Esophagus mucosa (tissue), 1 donor: ENCODE measurements around the gene HID1. TPM values are rescaled to one million over a fixed set of nuclear protein-coding genes. Genes with fewer than 3 reads are reported as not detected.
"Not testable (repeated sequence)": the region's sequence is repeated elsewhere in the genome, so short reads cannot be mapped to it uniquely, and the experiment has no call there.

Experiments
- ATAC-seq: fragments of 200-7000 bp; cut with Tn5 transposase; one replicate; pipeline ENCODE4 v1.9.1; 2020
- total RNA-seq: library from RNA; stranded (reverse); gene quantifications from one replicate; pipeline ENCODE4 v1.2.4, GENCODE V29; 2023
- donor health status: DM: yes; HTN: yes; CAD: no.

HID1 gene
- total RNA-seq, 1 donor from 2014 or later: 3.1 TPM

DNA sequence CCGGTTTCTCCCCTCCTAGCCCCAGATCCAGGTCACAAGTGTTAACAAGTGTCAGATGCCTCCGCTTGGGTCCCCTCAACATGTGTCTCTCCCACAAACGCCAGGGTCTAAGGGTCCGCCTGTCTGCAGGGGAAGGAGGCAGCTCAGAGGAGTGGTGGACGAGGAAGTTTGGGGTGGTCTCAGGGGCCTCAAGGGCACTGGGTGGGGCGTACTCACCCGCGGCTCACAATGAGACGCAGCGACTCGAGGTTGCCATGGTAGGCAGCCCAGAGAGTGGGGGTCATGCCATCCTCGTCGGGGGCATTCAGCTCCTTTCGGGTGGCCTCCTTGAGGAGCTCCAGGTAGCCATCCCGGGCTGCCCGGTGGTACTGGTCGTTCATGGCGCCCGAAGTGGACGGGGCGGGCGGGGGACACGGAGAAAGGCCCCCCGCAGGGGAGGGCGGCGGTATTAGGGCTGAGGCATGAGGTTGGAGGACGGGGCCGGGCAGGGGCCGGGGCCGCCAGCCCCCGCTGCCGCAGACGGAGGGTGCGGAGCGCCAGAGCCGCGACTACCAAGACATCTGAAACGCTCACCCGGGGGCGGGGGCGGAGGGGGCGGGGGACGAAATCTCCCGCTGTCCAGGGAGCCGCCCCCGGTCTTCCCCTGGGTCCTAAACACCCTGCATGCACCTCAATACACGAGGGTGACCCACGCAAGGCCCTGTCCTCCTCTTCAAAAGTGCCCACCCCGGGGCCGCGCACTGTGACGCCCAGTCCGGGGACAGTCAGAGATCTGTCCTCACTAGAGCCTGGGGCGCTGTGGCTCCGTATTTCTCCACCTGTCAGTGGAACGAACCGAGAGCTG lies 49.6 kb downstream of the HID1 start, which contains the start of gene USH1G:
Gene USH1G, minus strand, starts transcription at position 562 of the 844 bp plus-strand sequence. Its CDS starts 182 bp downstream, at position 380.
- peak; percentile 14 for ATAC-seq

DNA sequence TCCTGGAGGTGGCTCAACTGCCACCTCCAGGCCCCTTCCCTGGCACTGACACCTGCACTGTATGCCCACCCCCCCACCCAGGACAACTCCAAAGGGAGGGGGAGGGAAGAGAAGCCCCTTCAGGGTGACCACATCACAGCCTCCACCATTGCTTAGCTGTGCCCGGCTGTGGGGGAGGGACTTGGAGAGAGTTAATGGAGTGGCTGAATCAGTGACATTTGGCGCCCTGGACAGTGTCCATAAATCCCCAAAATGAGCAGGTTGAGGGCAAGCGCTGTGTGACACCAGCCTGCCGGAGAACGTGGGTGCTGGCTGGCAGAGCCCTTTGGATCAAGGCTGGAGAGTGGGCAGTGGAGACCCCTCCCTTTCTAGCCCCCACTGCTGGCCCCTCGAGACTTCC lies 50.4 kb downstream of the HID1 start:
- no peak for ATAC-seq

GRCh38 chr17:74921769-74922168 lies 50.8 kb downstream of the HID1 start:
- no peak for ATAC-seq

- peak; percentile 48 for ATAC-seq
Observed at GRCh38 chr17:74921026-74921681, 51.4 kb downstream of the HID1 start.

DNA sequence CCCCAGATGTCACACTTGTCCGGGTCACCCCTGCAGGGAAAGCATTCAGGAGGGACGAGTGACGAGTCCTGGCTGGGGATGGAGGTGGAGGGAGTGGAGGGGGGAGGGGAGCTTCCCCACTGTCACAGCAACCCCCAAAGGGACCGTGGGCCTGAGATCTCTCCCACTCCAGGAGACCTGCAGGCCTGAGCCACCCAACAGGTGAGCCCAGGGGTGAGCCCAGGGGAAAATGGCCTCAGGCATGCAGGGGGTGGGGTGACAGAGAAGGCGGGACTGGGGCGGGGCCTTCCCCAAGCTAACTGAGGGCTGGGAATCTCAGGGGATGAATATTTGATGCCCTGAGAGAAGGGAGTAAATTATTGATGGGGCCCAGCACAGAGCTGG lies 51.9 kb downstream of the HID1 start:
- no peak for ATAC-seq

GRCh38 chr17:74920306-74920620 lies 52.3 kb downstream of the HID1 start:
- no peak for ATAC-seq

- no peak for ATAC-seq
Observed at GRCh38 chr17:74919440-74920305, 52.9 kb downstream of the HID1 start.

GRCh38 chr17:74918906-74919305 lies 53.7 kb downstream of the HID1 start:
- no peak for ATAC-seq

GRCh38 chr17:74917430-74917829 lies 55.1 kb downstream of the HID1 start:
- no peak for ATAC-seq

GRCh38 chr17:74916851-74917199 lies 55.7 kb downstream of the HID1 start:
- ATAC-seq: no peak

DNA sequence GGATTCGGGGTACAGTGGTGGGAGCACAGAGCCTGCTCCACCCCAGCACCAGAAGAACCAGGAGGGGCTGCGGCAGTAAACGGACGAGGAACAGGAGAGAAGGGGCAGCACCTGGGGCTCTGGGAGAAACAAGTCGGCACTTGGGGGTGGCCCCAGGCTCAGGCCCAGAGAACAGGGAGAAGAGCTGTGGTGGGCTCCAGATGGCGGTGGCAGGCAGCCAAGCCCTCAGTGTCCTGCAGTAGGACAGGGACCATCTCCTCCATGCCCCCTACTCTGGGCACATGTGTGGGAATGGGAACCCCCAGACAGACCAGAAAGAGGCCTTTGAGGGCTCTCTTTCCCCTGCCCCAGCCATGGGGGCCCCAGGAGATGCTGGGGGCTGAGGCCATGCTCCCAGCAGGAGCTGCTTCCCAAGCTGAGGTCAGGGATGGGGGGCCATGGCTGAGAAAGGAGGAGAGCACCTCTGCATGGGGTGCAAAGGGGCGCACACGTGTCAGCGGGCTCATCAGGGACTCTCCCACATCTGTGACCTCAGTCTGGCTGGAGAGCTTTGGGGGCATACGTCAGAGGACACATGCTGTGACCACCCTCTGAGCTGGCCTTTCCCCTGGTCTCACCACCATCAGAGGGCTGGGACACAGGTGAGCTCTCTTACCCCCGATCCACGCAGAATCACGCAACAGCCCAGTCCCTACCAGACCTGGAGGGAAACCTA lies 56.3 kb downstream of the HID1 start:
- ATAC-seq: no peak

GRCh38 chr17:74911423-74911822 lies 61.1 kb downstream of the HID1 start:
- ATAC-seq: not testable (repeated sequence)

DNA sequence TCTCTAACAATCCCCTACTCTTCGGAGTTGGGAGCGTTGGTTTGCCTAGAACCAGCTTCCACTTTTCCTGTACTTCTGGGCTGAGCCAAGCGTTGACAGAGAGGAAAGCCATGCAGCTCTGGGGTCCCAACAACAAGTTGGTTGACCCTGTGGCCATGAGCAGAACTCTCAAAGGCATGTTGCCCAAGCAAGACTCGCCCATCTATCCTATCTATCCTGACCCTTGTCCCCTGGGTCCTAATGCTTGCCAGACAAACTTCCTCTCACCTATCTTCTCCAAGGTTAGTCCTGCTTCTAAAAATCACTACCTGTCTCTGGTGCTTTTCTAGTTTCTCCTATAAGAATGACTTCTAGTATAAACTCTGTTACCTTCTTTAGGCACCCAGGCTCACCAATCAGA lies 63.5 kb downstream of the HID1 start:
- ATAC-seq: not testable (repeated sequence)

- no peak for ATAC-seq
Observed at GRCh38 chr17:74907012-74907411, 65.5 kb downstream of the HID1 start.

DNA sequence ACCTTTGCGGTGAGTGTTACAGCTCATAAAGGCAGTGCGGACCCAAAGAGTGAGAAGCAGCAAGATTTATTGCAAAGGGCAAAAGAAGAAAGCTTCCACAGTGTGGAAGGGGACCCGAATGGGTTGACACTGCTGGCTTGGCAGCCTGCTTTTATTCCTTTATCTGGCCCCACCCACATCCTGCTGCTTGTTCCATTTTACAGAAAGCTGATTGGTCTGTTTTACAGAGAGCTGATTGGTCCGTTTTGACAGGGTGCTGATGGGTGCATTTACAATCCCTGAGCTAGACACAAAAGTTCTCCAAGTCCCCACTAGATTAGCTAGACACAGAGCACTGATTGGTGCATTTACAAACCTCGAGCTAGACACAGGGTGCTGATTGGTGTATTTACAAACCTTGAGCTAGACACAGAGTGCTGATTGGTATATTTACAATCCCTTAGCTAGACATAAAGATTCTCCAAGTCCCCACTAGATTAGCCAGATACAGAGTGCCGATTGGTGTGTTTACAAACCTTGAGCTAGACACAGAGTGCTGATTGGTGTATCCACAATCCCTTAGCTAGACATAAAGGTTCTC lies 66.3 kb downstream of the HID1 start:
- not testable (repeated sequence) for ATAC-seq

GRCh38 chr17:74904687-74905409 lies 67.7 kb downstream of the HID1 start:
- ATAC-seq: peak; percentile 17

DNA sequence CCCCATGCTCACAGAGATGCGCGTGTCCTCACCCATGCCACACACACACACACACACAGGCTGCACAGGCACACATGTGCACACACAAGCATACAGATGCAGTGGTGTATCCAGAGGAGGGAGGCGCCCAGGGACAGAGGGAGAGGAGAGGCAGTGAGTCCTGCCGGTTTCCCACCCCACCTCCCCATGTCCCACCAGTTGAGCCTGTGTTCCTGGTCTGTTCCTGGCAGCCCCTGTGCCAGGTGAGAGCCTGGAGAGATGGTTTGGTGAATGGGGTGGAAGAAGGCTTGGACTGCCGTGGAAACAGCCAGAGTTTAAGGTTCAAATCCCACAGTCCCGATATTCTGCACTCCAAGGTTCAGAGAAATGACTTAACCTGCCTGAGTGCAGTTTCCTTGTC lies 68.9 kb downstream of the HID1 start:
- no peak for ATAC-seq

DNA sequence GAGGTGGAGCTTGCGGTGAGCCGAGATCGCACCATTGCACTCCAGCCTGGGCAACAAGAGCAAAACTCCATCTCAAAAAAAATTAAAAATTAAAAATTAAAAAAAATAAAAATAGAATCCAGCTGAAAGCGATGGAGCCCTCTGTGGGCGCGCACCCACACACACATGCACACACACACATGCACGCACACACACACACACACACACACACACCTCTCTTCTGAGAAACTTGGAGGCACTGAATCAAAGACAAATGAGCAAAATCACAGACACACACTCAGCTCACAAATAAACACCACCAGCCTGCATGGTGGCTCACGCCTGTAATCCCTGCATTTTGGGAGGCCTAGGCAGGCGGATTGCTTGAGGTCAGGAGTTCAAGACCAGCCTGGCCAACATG lies 69.5 kb downstream of the HID1 start:
- ATAC-seq: no peak

GRCh38 chr17:74901353-74902135 lies 71.0 kb downstream of the HID1 start:
- no peak for ATAC-seq
